NCI-H2227 treated with DMSO at 0.1 percent for 48 hours (cell line): ENCODE data around the gene CSRP1.
A peak's percentile ranks its signal among the peaks of the same experiment; 100 is the strongest.
"Not testable (repeated sequence)": the region's sequence is repeated elsewhere in the genome, so short reads cannot be mapped to it uniquely, and the experiment has no call there.

ENCODE experiments used
- DNase-seq: peaks from one replicate; lab custom pipeline; 2025; lab: John Stamatoyannopoulos, UW

CSRP1 gene

GRCh38 chr1:201537891-201538611 is 31.1 kb upstream of the CSRP1 start:
- no peak for DNase-seq

- no peak for DNase-seq
Observed at GRCh38 chr1:201537467-201537866, 30.5 kb upstream of the CSRP1 start.

GRCh38 chr1:201537028-201537427 is 30.1 kb upstream of the CSRP1 start:
- no peak for DNase-seq

GRCh38 chr1:201536558-201536957 is 29.6 kb upstream of the CSRP1 start:
- no peak for DNase-seq

GRCh38 chr1:201535919-201536245 is 29.0 kb upstream of the CSRP1 start:
- no peak for DNase-seq

- DNase-seq: peak; percentile 52
Observed at GRCh38 chr1:201535046-201535918, 28.4 kb upstream of the CSRP1 start.

GRCh38 chr1:201533836-201534235 is 26.9 kb upstream of the CSRP1 start:
- no peak for DNase-seq

- no peak for DNase-seq
Observed at GRCh38 chr1:201531551-201532425, 24.9 kb upstream of the CSRP1 start.

GRCh38 chr1:201530741-201531531 is 24.0 kb upstream of the CSRP1 start:
- peak; percentile 66 for DNase-seq

GRCh38 chr1:201528631-201529252 is 21.8 kb upstream of the CSRP1 start:
- no peak for DNase-seq

GRCh38 chr1:201527879-201528278 is 21.0 kb upstream of the CSRP1 start:
- no peak for DNase-seq

- DNase-seq: no peak
Observed at GRCh38 chr1:201525193-201525778, 18.4 kb upstream of the CSRP1 start.

- DNase-seq: not testable (repeated sequence)
Observed at GRCh38 chr1:201520046-201520575, 13.2 kb upstream of the CSRP1 start.

- no peak for DNase-seq
Observed at GRCh38 chr1:201518071-201518470, 11.1 kb upstream of the CSRP1 start.

- DNase-seq: no peak
Observed at GRCh38 chr1:201517631-201518030, 10.7 kb upstream of the CSRP1 start.

- no peak for DNase-seq
Observed at GRCh38 chr1:201516511-201517127, 9.7 kb upstream of the CSRP1 start.

- no peak for DNase-seq
Observed at GRCh38 chr1:201515895-201516294, 9.0 kb upstream of the CSRP1 start.

- DNase-seq: no peak
Observed at GRCh38 chr1:201515062-201515750, 8.3 kb upstream of the CSRP1 start.

GRCh38 chr1:201514466-201514865 is 7.5 kb upstream of the CSRP1 start:
- DNase-seq: no peak
